Prostate gland (tissue), 2 donors: ENCODE data around the gene CCDC39. TPM values are rescaled to one million over a fixed set of nuclear protein-coding genes. Genes with fewer than 3 reads are reported as not detected.
"Not testable (repeated sequence)": the region's sequence is repeated elsewhere in the genome, so short reads cannot be mapped to it uniquely, and the experiment has no call there.

ENCODE experiments used
- DNase-seq: peaks from one replicate; pipeline ENCODE4 v3.0.0-alpha.2; 2019; ENCODE audit warnings: low spot score
- H3K27ac ChIP-seq, 2 donors: fragments of 200-600 bp; sonication (generic); 2 replicates each; pipeline ENCODE4 v1.5.1; 2017 to 2019
- H3K27me3 ChIP-seq: fragments of 200-600 bp; sonication (generic); replicated peaks from 2 replicates; pipeline ENCODE4 v1.5.1; 2019; ENCODE audit not compliant: insufficient read depth
- H3K36me3 ChIP-seq, 2 donors: fragments of 200-600 bp; sonication (generic); 1 replicate in 1 of 2; 2 replicates in 1 of 2; pipeline versions ENCODE4 v1.5.1 to v1.8.1; 2017 to 2019
- H3K4me1 ChIP-seq: fragments of 200-600 bp; sonication (generic); replicated peaks from 2 replicates; pipeline ENCODE4 v1.5.1; 2019
- H3K4me3 ChIP-seq, 2 donors: fragments of 200-600 bp; sonication (generic); 2 replicates each; pipeline ENCODE4 v1.5.1; 2017 to 2019
- H3K9me3 ChIP-seq: fragments of 200-600 bp; sonication (generic); 2 replicates; pipeline ENCODE4 v1.5.1; 2017
- POLR2A ChIP-seq: fragments of 450-650 bp; IDR thresholded peaks from one replicate; pipeline ENCODE4 v1.6.1; 2016; ENCODE audit warnings: antibody characterized with exemption, mild to moderate bottlenecking
- POLR2AphosphoS5 ChIP-seq: sonication (generic); formaldehyde crosslinking; IDR thresholded peaks from one replicate; pipeline ENCODE4 v1.6.1; 2017; ENCODE audit warnings: antibody characterized with exemption
- WGBS: methylation state at CpG from one replicate; pipeline ENCODE4 v1.1.5; 2018; 5-methylcytosine and 5-hydroxymethylcytosine counted together
- intact Hi-C: fragments of 100-400 bp; cut with DNase I; formaldehyde crosslinking; loops from one replicate; pipeline ENCODE4 v1.14.2; 2022
- total RNA-seq, 2 donors: library from RNA; depleted of rRNA; stranded (reverse); fragments of >200 nt; gene quantifications; one replicate each; pipeline ENCODE4 v1.1.0, GENCODE V29; 2016
- TF ChIP-seq, protein P1 (sequence below), 4 experiments: fragments of 200-600 bp in 2 of 4; fragments of 450-650 bp in 2 of 4; sonication (generic) in 2 of 4; IDR thresholded peaks; 1 replicate in 3 of 4; 2 replicates in 1 of 4; pipeline ENCODE4 v1.5.1; 2016 to 2019; ENCODE audit warnings: antibody characterized with exemption in 4 of 4, mild to moderate bottlenecking in 2 of 4, moderate library complexity in 2 of 4

The CCDC39 gene
- total RNA-seq, 2 donors from 2014 or later: 3.0 TPM; not detected in 1

GRCh38 chr3:180626844-180627243 is 52.4 kb downstream of the CCDC39 start:
- Histone ChIP-seq H3K27ac (no peak overlapping the region), H3K4me1 (no peaks in the 10 kb centered on the region), H3K36me3 (no peaks in the 10 kb centered on the region), H3K27me3 (no peaks in the 10 kb centered on the region), H3K9me3 (no peaks in the 10 kb centered on the region), H3K4me3 (no peak overlapping the region)
- no peak for DNase-seq
- no peak for TF ChIP-seq POLR2A
- TF ChIP-seq, protein P1, sequence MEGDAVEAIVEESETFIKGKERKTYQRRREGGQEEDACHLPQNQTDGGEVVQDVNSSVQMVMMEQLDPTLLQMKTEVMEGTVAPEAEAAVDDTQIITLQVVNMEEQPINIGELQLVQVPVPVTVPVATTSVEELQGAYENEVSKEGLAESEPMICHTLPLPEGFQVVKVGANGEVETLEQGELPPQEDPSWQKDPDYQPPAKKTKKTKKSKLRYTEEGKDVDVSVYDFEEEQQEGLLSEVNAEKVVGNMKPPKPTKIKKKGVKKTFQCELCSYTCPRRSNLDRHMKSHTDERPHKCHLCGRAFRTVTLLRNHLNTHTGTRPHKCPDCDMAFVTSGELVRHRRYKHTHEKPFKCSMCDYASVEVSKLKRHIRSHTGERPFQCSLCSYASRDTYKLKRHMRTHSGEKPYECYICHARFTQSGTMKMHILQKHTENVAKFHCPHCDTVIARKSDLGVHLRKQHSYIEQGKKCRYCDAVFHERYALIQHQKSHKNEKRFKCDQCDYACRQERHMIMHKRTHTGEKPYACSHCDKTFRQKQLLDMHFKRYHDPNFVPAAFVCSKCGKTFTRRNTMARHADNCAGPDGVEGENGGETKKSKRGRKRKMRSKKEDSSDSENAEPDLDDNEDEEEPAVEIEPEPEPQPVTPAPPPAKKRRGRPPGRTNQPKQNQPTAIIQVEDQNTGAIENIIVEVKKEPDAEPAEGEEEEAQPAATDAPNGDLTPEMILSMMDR (IDR thresholded peaks at IDR 0.05): no peak
- no peak for TF ChIP-seq POLR2AphosphoS5
- 95% methylated on average over 2 of the region's 2 CpGs for WGBS
- intact Hi-C loops: no loop called here

- Histone ChIP-seq H3K27ac (no peak overlapping the region), H3K4me1 (no peaks in the 10 kb centered on the region), H3K27me3 (no peaks in the 10 kb centered on the region), H3K4me3 (no peak overlapping the region), H3K36me3 (no peaks in the 10 kb centered on the region), H3K9me3 (no peaks in the 10 kb centered on the region)
- intact Hi-C loops: no loop called here
- no peak for DNase-seq
- TF ChIP-seq POLR2AphosphoS5 (no peak), POLR2A (no peak)
- TF ChIP-seq, protein P1 (IDR thresholded peaks at IDR 0.05): no peak
- 98% methylated on average over 2 of the region's 2 CpGs for WGBS
These were observed 54.6 kb downstream of the CCDC39 start for GRCh38 chr3:180624714-180625113.

DNA sequence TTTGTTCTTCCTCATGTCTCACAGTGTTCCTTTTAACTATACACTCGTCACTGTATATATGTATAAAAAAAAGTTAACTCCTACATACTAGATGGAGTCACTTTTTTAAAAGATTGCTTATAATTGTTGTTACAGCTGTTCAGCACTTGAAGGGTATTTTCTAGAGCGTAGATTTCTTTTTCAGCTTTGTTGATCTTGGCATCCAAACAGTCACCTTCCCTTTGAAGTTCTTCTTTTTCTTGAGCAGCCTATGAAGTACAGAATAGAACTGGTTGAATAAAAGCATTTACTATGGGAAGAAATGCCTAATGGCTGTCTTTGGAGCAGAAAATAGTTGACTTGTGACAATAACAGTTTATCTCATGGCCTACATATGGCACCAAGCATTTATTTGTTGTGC is 59.6 kb downstream of the CCDC39 start:
- Histone ChIP-seq H3K27me3 (no peaks in the 10 kb centered on the region), H3K27ac (no peak overlapping the region), H3K4me3 (no peak overlapping the region), H3K4me1 (no peaks in the 10 kb centered on the region), H3K9me3 (no peaks in the 10 kb centered on the region), H3K36me3 (no peaks in the 10 kb centered on the region)
- DNase-seq: no peak
- 23% methylated on average over 2 of the region's 2 CpGs for WGBS
- intact Hi-C loops: no loop called here
- TF ChIP-seq, protein P1 (IDR thresholded peaks at IDR 0.05): no peak
- no peak for TF ChIP-seq POLR2A
- no peak for TF ChIP-seq POLR2AphosphoS5

GRCh38 chr3:180618563-180618962 is 60.7 kb downstream of the CCDC39 start:
- WGBS: 96% methylated on average over 2 of the region's 2 CpGs
- H3K4me3 ChIP-seq, H3K27me3 ChIP-seq, DNase-seq, intact Hi-C loops, H3K27ac ChIP-seq, H3K36me3 ChIP-seq, H3K4me1 ChIP-seq, H3K9me3 ChIP-seq: not testable (repeated sequence)

- H3K9me3 ChIP-seq: no peaks in the 10 kb centered on the region
- no peaks in the 10 kb centered on the region for H3K4me1 ChIP-seq
- 85% methylated on average over 2 of the region's 2 CpGs for WGBS
- intact Hi-C loops: no loop called here
- H3K4me3 ChIP-seq: no peak overlapping the region
- no peak for DNase-seq
- no peaks in the 10 kb centered on the region for H3K27me3 ChIP-seq
- no peaks in the 10 kb centered on the region for H3K36me3 ChIP-seq
- TF ChIP-seq, protein P1 (IDR thresholded peaks at IDR 0.05): no peak
- TF ChIP-seq POLR2A: no peak
- no peak for TF ChIP-seq POLR2AphosphoS5
- H3K27ac ChIP-seq: no peak overlapping the region
These were observed 62.2 kb downstream of the CCDC39 start for GRCh38 chr3:180617049-180617448.
